CD8-positive, alpha-beta memory T cell (primary cell): Measurements from ENCODE around the gene NOM1. TPM values are rescaled to one million over a fixed set of nuclear protein-coding genes. Genes with fewer than 3 reads are reported as not detected.
"Not testable (repeated sequence)": the region's sequence is repeated elsewhere in the genome, so short reads cannot be mapped to it uniquely, and the experiment has no call there.

Source experiments
- CTCF ChIA-PET: fragments of 350-600 bp; sonication (Branson Sonifier 250); formaldehyde crosslinking; loops from one replicate; lab custom pipeline; 2021; ENCODE audit warnings: antibody characterized with exemption; lab: Charles Lee
- POLR2A ChIA-PET: fragments of 350-600 bp; sonication (Branson Sonifier 250); formaldehyde crosslinking; loops from one replicate; lab custom pipeline; 2021; ENCODE audit warnings: antibody characterized with exemption; lab: Charles Lee
- DNase-seq, 5 donors: peaks; one replicate each; pipeline versions ENCODE4 v3.0.0 to v3.0.0-alpha.2; 2020 to 2022; ENCODE audit warnings: mixed read lengths in 1 of 5
- H3K27ac ChIP-seq: one replicate; pipeline ENCODE4 v1.7.0; 2013; ENCODE audit warnings: low read depth, mild to moderate bottlenecking, low read length, moderate library complexity
- H3K27me3 ChIP-seq: 2 replicates; pipeline ENCODE4 v1.7.0; 2013; ENCODE audit warnings: low read length, mild to moderate bottlenecking; ENCODE audit not compliant: insufficient read depth, poor library complexity, severe bottlenecking
- H3K36me3 ChIP-seq: 2 replicates; pipeline ENCODE4 v1.7.0; 2013; ENCODE audit warnings: mild to moderate bottlenecking, low read length, moderate library complexity; ENCODE audit not compliant: insufficient read depth
- H3K4me1 ChIP-seq: 2 replicates; pipeline ENCODE4 v1.7.0; 2013; ENCODE audit warnings: mild to moderate bottlenecking, low read length, moderate library complexity; ENCODE audit not compliant: insufficient read depth
- H3K4me3 ChIP-seq: 2 replicates; pipeline ENCODE4 v1.7.0; 2013; ENCODE audit warnings: mild to moderate bottlenecking, low read length
- H3K9me3 ChIP-seq: 2 replicates; pipeline ENCODE4 v1.7.0; 2013; ENCODE audit warnings: mild to moderate bottlenecking, low read length
- H3K27ac Mint-ChIP-seq, 8 donors: one replicate each; pipeline ENCODE4 v1.8.0; 2020 to 2021; ENCODE audit warnings: mixed read lengths in 8 of 8, mild to moderate bottlenecking in 6 of 8, inconsistent platforms in 3 of 8, moderate library complexity in 3 of 8
- H3K27me3 Mint-ChIP-seq, 2 donors: one replicate each; pipeline ENCODE4 v1.8.0; 2020 to 2021; ENCODE audit warnings: mixed read lengths in 2 of 2, mild to moderate bottlenecking in 1 of 2, moderate library complexity in 1 of 2
- H3K36me3 Mint-ChIP-seq, 3 donors: one replicate each; pipeline ENCODE4 v1.8.0; 2020 to 2021; ENCODE audit warnings: mixed read lengths in 3 of 3, inconsistent platforms in 1 of 3, mild to moderate bottlenecking in 1 of 3
- H3K4me1 Mint-ChIP-seq, 3 donors: one replicate each; pipeline ENCODE4 v1.8.0; 2020 to 2021; ENCODE audit warnings: mixed read lengths in 3 of 3, inconsistent platforms in 1 of 3, mild to moderate bottlenecking in 1 of 3
- H3K4me3 Mint-ChIP-seq, 7 donors: one replicate each; pipeline ENCODE4 v1.8.0; 2020 to 2021; ENCODE audit warnings: mixed read lengths in 7 of 7, mild to moderate bottlenecking in 6 of 7, moderate library complexity in 4 of 7, inconsistent platforms in 2 of 7
- H3K9me3 Mint-ChIP-seq, 5 donors: one replicate each; pipeline ENCODE4 v1.8.0; 2020 to 2022; ENCODE audit warnings: mixed read lengths in 5 of 5, mild to moderate bottlenecking in 3 of 5, moderate library complexity in 2 of 5, inconsistent platforms in 1 of 5
- polyA plus RNA-seq: library from polyadenylated mRNA; unstranded; fragments of 300-500 nt; fragmentation: Illumina TruSeq; gene quantifications from one replicate; pipeline ENCODE4 v1.2.3, GENCODE V29; 2021
- total RNA-seq, 2 experiments: library from RNA; stranded (reverse); gene quantifications; one replicate each; pipeline ENCODE4 v1.2.3, GENCODE V29; 2021

NOM1 gene
- total and polyA plus RNA-seq, 3 experiments from 2014 or later = 9.8 to 34.3 (median 34.2) TPM

DNA sequence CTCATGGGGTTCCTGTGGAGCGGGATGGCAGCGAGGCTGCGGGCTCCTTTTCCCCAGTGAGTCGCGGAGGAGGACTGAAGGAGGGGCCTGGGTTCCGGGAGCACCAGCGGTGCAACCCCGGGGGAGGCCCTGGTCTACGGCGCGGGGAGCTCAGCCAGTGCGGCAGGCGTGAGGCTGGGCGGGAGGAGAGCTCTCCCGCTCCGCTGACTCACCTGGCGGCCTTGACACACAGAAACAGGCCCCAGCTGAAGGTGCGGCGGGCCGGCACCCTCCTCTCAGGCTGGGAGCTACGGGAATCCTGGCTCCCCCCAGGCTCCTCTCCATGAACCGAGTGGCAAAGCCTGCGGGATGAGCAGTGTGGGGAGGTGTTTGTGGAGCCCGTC lies 6.8 kb upstream of the NOM1 start:
- Histone ChIP-seq H3K27me3 (no peaks in the 10 kb centered on the region), H3K36me3 (no peaks in the 10 kb centered on the region), H3K4me3 (no peak overlapping the region), H3K4me1 (no peaks in the 10 kb centered on the region), H3K27ac (no peak overlapping the region), H3K9me3 (no peaks in the 10 kb centered on the region)
- Mint-ChIP-seq H3K27me3 (peaks cover 25 to 55% of the 10 kb centered on the region in 2 donors), H3K4me3 (peak overlapping the region in 2 of 7 donors; percentile 14 to 27), H3K36me3 (no peaks in the 10 kb centered on the region), H3K27ac (peak overlapping the region in 1 of 8 donors; percentile 70), H3K4me1 (peaks cover 0 to 8% (median 0%) of the 10 kb centered on the region in 3 donors), H3K9me3 (no peaks in the 10 kb centered on the region)
- DNase-seq = no peak
- POLR2A ChIA-PET = no interaction called here
- CTCF ChIA-PET = no interaction called here

DNA sequence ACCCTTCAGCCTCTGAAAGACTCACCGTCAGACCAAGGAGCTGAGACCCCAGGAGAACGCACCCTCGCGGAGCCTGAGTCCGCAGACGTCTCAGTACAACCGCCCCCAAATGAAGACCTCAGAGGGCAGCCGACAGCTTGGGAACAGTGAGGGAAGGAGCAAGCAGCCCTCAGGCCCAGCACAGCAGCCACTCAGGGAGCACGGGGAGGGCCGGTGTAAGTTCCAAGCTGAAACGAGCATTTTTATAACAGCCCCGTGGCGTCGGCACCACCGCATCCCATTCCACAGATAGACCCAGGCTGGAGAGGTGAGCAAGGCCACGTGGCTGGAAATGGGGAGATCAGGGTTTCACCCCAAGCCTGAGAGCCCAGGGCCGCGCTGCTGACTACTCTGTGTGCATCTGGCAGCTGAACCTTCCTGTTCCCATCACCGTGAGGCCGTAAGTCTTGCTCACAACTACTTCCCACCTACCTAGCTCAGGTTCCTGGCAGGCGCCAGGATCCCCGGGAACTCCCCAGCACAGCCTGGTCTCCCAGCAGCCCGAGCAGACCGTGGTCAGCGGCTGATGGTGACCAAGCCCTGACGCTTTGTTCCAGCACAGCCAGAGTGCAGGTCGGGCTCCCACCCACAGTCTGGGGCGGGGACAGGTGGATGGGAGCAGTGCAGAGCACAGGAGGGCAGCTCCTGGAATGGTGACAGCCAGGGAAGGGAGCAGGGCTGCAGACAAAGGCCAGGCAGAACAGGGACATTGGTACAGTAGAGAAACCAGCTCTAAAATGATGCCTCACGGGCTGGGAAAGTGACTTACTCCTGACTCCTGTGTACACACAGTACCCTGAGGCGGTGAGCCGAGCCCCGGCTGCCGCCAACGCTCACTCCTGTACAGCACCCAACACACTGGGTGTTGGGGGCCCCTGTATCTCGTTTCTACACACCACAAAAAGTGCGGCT lies 6.1 kb upstream of the NOM1 start:
- no peaks in the 10 kb centered on the region for H3K36me3 Mint-ChIP-seq
- Histone ChIP-seq H3K4me1 (no peaks in the 10 kb centered on the region), H3K9me3 (no peaks in the 10 kb centered on the region), H3K27ac (no peak overlapping the region), H3K4me3 (no peak overlapping the region), H3K27me3 (no peaks in the 10 kb centered on the region), H3K36me3 (no peaks in the 10 kb centered on the region)
- no peak for DNase-seq
- H3K27me3 Mint-ChIP-seq = peaks cover 25 to 48% of the 10 kb centered on the region in 2 donors
- H3K27ac Mint-ChIP-seq = peak overlapping the region in 1 of 8 donors; percentile 33
- peak overlapping the region in 3 of 7 donors; percentile 14 to 36 (median 33) for H3K4me3 Mint-ChIP-seq
- H3K9me3 Mint-ChIP-seq = no peaks in the 10 kb centered on the region
- POLR2A ChIA-PET = interaction anchor here (0.8 kb wide), 1 partner anchor 14 kb away, joined by 3 read pairs; no protein-coding TSS in a partner anchor
- CTCF ChIA-PET = interaction anchor here (1.4 kb wide), 1 partner anchor 11 kb away, joined by 3 read pairs; no protein-coding TSS in a partner anchor
- peaks cover 0 to 8% (median 0%) of the 10 kb centered on the region in 3 donors for H3K4me1 Mint-ChIP-seq

DNA sequence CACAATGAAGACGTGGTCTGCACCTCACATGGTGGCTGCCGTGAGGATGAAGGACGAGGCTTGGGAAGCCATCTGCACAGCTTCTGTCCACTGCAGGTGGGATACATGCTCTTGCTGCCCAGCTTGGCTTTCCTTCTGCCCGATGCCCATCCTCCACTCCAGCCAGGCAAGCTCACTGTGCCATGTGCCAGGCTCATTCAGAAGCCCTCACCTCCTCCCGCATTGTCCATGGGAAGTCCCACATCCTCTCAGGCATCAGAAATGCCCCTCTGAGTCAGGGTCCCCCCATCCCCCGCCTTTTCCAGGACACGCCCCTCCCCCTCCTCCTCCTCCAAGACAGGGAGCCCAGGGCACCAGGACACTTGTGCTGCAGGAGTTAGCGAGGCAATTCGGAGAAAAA lies 4.6 kb upstream of the NOM1 start:
- no peak overlapping the region for H3K27ac ChIP-seq
- DNase-seq = no peak
- no peak overlapping the region for H3K4me3 ChIP-seq
- no peaks in the 10 kb centered on the region for H3K4me1 ChIP-seq
- H3K36me3 ChIP-seq = no peaks in the 10 kb centered on the region
- peaks cover 25 to 47% of the 10 kb centered on the region in 2 donors for H3K27me3 Mint-ChIP-seq
- H3K27me3 ChIP-seq = no peaks in the 10 kb centered on the region
- H3K9me3 Mint-ChIP-seq = no peaks in the 10 kb centered on the region
- H3K4me3 Mint-ChIP-seq = no peak overlapping the region
- ChIA-PET POLR2A (no interaction called here), CTCF (no interaction called here)
- no peaks in the 10 kb centered on the region for H3K9me3 ChIP-seq
- H3K4me1 Mint-ChIP-seq = peaks cover 0 to 8% (median 0%) of the 10 kb centered on the region in 3 donors
- H3K36me3 Mint-ChIP-seq = no peaks in the 10 kb centered on the region
- H3K27ac Mint-ChIP-seq = no peak overlapping the region

DNA sequence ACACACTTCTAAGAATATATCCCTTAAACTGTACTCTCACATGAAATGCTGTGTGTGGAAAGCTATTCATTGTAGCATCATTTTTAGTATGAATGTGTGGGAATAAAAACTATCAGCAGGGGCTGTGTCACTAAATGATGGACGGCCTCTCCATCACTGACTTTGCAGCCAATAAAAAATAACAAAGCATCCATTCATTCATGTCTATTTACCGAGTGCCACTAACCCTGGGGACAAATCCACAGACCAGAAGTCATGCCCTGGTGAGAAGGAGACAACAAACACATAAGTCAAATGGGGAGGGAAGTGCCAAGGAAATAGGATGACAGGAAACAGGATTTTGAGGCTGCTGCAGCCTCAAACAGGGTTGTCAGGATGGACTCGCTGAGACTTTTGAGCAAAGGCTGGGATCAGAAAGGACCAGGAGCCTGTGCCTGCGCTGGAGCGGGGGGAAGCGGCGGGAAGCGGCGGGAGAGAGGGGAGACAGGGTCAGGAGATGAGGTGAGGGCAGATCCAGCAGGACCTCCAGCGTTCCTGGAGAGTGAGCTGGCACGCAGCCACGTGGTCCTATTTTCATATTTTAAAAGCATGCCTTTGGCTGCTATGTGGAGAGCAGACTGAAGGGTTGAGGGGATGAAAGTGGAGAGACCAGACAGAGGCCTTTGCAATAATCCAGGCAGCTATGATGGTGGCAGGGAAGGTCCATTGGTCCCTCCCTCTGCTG lies 2.2 kb upstream of the NOM1 start:
- Mint-ChIP-seq H3K4me1 (peaks cover 19 to 30% (median 22%) of the 10 kb centered on the region in 3 donors), H3K4me3 (peak overlapping the region; percentile 8 to 89 (median 71)), H3K9me3 (no peaks in the 10 kb centered on the region), H3K36me3 (peaks cover 0 to 6% (median 0%) of the 10 kb centered on the region in 3 donors), H3K27ac (peak overlapping the region in 2 of 8 donors; percentile 66 to 70), H3K27me3 (peaks cover 17 to 42% of the 10 kb centered on the region in 2 donors)
- DNase-seq = no peak
- H3K4me1 ChIP-seq = peaks cover 21% of the 10 kb centered on the region
- no peak overlapping the region for H3K27ac ChIP-seq
- no peak overlapping the region for H3K4me3 ChIP-seq
- H3K36me3 ChIP-seq = no peaks in the 10 kb centered on the region
- no peaks in the 10 kb centered on the region for H3K27me3 ChIP-seq
- POLR2A ChIA-PET = no interaction called here
- CTCF ChIA-PET = interaction anchor here (1.2 kb wide), 1 partner anchor 19 kb away, joined by 4 read pairs; no protein-coding TSS in a partner anchor
- no peaks in the 10 kb centered on the region for H3K9me3 ChIP-seq

DNA sequence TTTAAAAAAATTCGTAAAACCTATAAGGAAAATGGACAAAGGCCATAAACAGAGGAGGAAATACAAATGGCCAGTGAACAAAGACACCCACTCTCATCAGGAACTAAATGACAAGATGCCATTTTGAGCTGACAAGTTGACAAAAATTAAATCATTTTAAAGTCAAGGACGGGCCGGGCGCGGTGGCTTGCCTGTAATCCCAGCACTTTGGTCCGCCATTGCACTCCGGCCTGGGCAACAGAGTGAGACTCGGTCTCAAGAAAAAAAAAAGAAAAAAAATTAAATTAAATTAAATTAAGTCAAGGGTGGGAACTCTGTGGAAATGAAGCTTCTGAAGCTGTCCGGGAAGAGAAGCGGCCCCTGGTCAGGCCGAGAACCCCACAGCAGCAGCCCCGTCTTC lies 1.2 kb upstream of the NOM1 start:
- Mint-ChIP-seq H3K36me3 (peaks cover 0 to 17% (median 1%) of the 10 kb centered on the region in 3 donors), H3K4me1 (peaks cover 19 to 30% (median 22%) of the 10 kb centered on the region in 3 donors), H3K27me3 (peaks cover 14 to 34% of the 10 kb centered on the region in 2 donors), H3K4me3 (peak overlapping the region in 5 of 7 donors; percentile 37 to 54 (median 44)), H3K9me3 (no peaks in the 10 kb centered on the region), H3K27ac (no peak overlapping the region)
- CTCF ChIA-PET = interaction anchor here (0.6 to 1.2 kb wide), 3 partner anchors 20 to 49 kb away, joined by 3 to 4 read pairs (median 4); no protein-coding TSS in a partner anchor
- H3K9me3 ChIP-seq = no peaks in the 10 kb centered on the region
- POLR2A ChIA-PET = no interaction called here
- no peak for DNase-seq
- H3K36me3 ChIP-seq = peaks cover 6% of the 10 kb centered on the region
- H3K4me3 ChIP-seq = no peak overlapping the region
- no peaks in the 10 kb centered on the region for H3K27me3 ChIP-seq
- H3K27ac ChIP-seq = peak overlapping the region; percentile 64
- peaks cover 21% of the 10 kb centered on the region for H3K4me1 ChIP-seq

DNA sequence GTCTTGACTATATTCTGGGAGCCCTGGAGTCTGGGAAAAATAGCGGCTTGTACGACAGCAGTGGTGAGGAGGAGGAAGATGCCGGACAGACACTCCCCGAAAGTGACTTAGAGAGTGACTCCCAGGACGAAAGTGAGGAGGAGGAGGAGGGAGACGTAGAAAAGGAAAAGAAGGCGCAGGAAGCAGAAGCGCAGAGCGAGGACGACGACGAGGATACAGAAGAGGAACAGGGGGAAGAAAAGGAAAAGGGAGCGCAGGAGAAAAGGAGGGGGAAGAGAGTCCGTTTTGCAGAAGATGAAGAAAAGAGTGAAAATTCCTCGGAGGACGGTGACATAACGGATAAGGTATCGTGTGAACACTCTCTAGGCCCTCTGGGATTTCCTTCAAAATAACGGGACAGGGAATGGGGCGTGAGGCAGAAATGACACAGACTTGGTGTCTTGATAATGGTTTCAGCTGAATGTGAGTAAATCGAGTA lies 908 bp downstream of the NOM1 start:
- ChIA-PET CTCF (interaction anchor here (0.7 to 2.9 kb wide), 10 partner anchors 8 to 192 kb away, joined by 3 to 12 read pairs (median 4); no protein-coding TSS in a partner anchor), POLR2A (interaction anchor here (0.6 to 1.9 kb wide), 2 partner anchors 57 to 115 kb away, joined by 5 to 11 read pairs; partner anchors contain the start of gene LMBR1)

DNA sequence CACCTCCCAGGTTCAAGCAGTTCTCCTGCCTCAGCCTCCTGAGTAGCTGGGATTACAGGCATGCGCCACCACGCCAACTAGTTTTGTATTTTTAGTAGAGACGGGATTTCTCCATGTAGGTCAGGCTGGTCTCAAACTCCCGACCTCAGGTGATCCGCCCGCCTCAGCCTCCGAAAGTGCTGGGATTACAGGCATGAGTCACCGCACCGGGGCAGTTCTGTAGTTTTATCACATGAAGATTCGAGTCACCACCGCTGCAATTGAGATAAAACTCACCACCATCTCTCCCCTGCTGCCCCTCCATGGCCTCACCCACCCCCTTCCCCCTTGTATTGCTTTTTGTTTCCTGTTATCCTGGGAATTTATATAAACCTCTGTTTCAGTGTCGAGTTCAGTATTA lies 3.7 kb downstream of the NOM1 start:
- H3K27ac Mint-ChIP-seq = peak overlapping the region in 1 of 8 donors; percentile 50
- H3K27ac ChIP-seq, H3K9me3 ChIP-seq, H3K4me3 ChIP-seq, POLR2A ChIA-PET, CTCF ChIA-PET, H3K27me3 Mint-ChIP-seq, H3K9me3 Mint-ChIP-seq, DNase-seq, H3K27me3 ChIP-seq: not testable (repeated sequence)
- Histone ChIP-seq H3K36me3 (peaks cover 28% of the 10 kb centered on the region), H3K4me1 (peaks cover 21% of the 10 kb centered on the region)
- H3K36me3 Mint-ChIP-seq = peaks cover 0 to 57% (median 19%) of the 10 kb centered on the region in 3 donors
- peak overlapping the region in 1 of 7 donors; percentile 57 for H3K4me3 Mint-ChIP-seq
- H3K4me1 Mint-ChIP-seq = peaks cover 26 to 42% (median 27%) of the 10 kb centered on the region in 3 donors

More for the DNA sequence above, 908 bp downstream of the NOM1 start:
- peak overlapping the region; percentile 72 for H3K4me3 ChIP-seq
- Mint-ChIP-seq H3K4me1 (peaks cover 23 to 36% (median 26%) of the 10 kb centered on the region in 3 donors), H3K27me3 (peaks cover 5 to 14% of the 10 kb centered on the region in 2 donors), H3K27ac (peak overlapping the region in 7 of 8 donors; percentile 66 to 96 (median 86)), H3K36me3 (peaks cover 0 to 37% (median 12%) of the 10 kb centered on the region in 3 donors), H3K9me3 (no peaks in the 10 kb centered on the region), H3K4me3 (peak overlapping the region; percentile 87 to 98 (median 93))
- H3K27ac ChIP-seq = peak overlapping the region; percentile 69
- no peaks in the 10 kb centered on the region for H3K27me3 ChIP-seq
- DNase-seq = no peak
- H3K9me3 ChIP-seq = no peaks in the 10 kb centered on the region
- H3K36me3 ChIP-seq = peaks cover 20% of the 10 kb centered on the region
- H3K4me1 ChIP-seq = peaks cover 21% of the 10 kb centered on the region
